KMS-11 (cell line): ENCODE results near the gene PPARG.

ENCODE experiments used
- H2AFZ ChIP-seq: fragments of 200-600 bp; sonication (generic); 2 replicates; pipeline ENCODE4 v1.6.1; 2016; ENCODE audit warnings: antibody characterized with exemption, mixed run types, low read depth
- H3K27ac ChIP-seq: fragments of 200-600 bp; sonication (generic); 2 replicates; pipeline ENCODE4 v1.6.1; 2016; ENCODE audit warnings: mild to moderate bottlenecking, mixed run types
- H3K27me3 ChIP-seq: fragments of 200-600 bp; sonication (generic); 2 replicates; pipeline ENCODE4 v1.6.1; 2017; ENCODE audit warnings: mild to moderate bottlenecking, low read depth, mixed run types, moderate library complexity; ENCODE audit not compliant: insufficient read depth
- H3K36me3 ChIP-seq: fragments of 200-600 bp; sonication (generic); 2 replicates; pipeline ENCODE4 v1.6.1; 2017; ENCODE audit warnings: mild to moderate bottlenecking, mixed run types; ENCODE audit not compliant: insufficient read depth
- H3K4me1 ChIP-seq: fragments of 200-600 bp; sonication (generic); 2 replicates; pipeline ENCODE4 v1.6.1; 2016; ENCODE audit warnings: mild to moderate bottlenecking, low read depth, mixed run types; ENCODE audit not compliant: poor library complexity, severe bottlenecking
- H3K4me2 ChIP-seq: fragments of 200-600 bp; sonication (generic); 2 replicates; pipeline ENCODE4 v1.7.0; 2016; ENCODE audit warnings: mild to moderate bottlenecking, mixed run types
- H3K4me3 ChIP-seq: fragments of 200-600 bp; sonication (generic); IDR thresholded peaks from 2 replicates; pipeline ENCODE4 v1.6.1; 2017; ENCODE audit warnings: low read depth, low read length, mixed read lengths; ENCODE audit not compliant: insufficient read depth
- H3K79me2 ChIP-seq: fragments of 200-600 bp; sonication (generic); 2 replicates; pipeline ENCODE4 v1.6.1; 2016; ENCODE audit warnings: low read depth, mixed run types; ENCODE audit not compliant: insufficient read depth
- H3K9ac ChIP-seq: fragments of 200-600 bp; sonication (generic); 2 replicates; pipeline ENCODE4 v1.6.1; 2016; ENCODE audit warnings: mild to moderate bottlenecking, mixed run types
- H4K20me1 ChIP-seq: fragments of 200-600 bp; sonication (generic); 2 replicates; pipeline ENCODE4 v1.6.1; 2016; ENCODE audit warnings: mild to moderate bottlenecking, mixed run types; ENCODE audit not compliant: insufficient read depth
- TF ChIP-seq, protein P1 (sequence below): fragments of 200-600 bp; sonication (generic); conservative IDR thresholded peaks from 2 replicates; pipeline ENCODE4 v1.6.1; 2017; ENCODE audit warnings: low read depth, mild to moderate bottlenecking, antibody characterized with exemption, low read length, moderate library complexity, mixed read lengths

The PPARG gene

DNA sequence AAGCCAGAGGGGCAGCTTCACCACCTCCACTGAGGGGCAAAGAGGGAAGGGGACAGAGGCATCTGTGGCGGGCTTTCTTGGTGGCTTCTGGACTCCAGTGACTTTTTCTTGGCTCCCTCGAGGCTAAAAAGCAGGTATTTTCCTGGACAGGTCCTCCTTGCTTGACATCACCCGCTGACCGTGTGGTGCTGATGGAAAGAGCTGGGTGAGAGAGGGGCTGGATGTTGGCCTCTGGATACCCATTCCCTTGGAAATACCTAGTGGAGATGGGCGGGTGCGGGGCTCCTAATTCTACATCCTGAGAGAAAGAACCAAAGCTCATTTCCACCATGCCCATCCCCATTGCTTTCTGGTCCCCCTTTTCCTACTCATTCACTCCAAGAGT lies 148.3 kb downstream of the PPARG start:
- Histone ChIP-seq H3K79me2 (no peaks in the 10 kb centered on the region), H3K4me2 (no peak overlapping the region), H3K36me3 (no peaks in the 10 kb centered on the region), H2AFZ (no peak overlapping the region), H3K27ac (no peak overlapping the region), H4K20me1 (no peaks in the 10 kb centered on the region), H3K4me3 (no peak overlapping the region), H3K9ac (no peak overlapping the region), H3K27me3 (no peaks in the 10 kb centered on the region), H3K4me1 (no peaks in the 10 kb centered on the region)
- TF ChIP-seq, protein P1, sequence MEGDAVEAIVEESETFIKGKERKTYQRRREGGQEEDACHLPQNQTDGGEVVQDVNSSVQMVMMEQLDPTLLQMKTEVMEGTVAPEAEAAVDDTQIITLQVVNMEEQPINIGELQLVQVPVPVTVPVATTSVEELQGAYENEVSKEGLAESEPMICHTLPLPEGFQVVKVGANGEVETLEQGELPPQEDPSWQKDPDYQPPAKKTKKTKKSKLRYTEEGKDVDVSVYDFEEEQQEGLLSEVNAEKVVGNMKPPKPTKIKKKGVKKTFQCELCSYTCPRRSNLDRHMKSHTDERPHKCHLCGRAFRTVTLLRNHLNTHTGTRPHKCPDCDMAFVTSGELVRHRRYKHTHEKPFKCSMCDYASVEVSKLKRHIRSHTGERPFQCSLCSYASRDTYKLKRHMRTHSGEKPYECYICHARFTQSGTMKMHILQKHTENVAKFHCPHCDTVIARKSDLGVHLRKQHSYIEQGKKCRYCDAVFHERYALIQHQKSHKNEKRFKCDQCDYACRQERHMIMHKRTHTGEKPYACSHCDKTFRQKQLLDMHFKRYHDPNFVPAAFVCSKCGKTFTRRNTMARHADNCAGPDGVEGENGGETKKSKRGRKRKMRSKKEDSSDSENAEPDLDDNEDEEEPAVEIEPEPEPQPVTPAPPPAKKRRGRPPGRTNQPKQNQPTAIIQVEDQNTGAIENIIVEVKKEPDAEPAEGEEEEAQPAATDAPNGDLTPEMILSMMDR, result no peak

DNA sequence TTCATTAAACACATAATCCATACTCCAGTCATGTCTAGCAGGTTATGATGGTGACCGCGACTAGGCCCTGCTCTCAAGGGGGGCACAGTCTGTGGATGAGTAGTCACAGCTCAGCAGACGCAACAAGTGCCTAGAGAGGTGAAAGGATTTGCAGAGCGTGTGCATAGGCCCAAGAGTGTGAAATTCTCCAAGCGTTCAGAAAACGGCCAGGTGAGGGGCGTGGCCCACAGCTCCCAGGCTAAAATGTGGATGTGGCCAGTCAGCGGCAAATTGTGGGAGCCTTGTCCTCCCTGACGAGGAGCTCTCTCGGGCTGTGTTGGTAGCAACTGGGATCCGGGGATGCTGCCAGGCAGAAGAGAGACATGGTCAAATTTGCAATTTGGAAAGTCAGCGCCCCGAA lies 149.0 kb downstream of the PPARG start:
- Histone ChIP-seq H3K27ac (no peak overlapping the region), H2AFZ (no peak overlapping the region), H3K4me1 (no peaks in the 10 kb centered on the region), H3K36me3 (no peaks in the 10 kb centered on the region), H3K9ac (no peak overlapping the region), H3K4me3 (no peak overlapping the region), H3K27me3 (no peaks in the 10 kb centered on the region), H4K20me1 (no peaks in the 10 kb centered on the region), H3K79me2 (no peaks in the 10 kb centered on the region), H3K4me2 (no peak overlapping the region)
- TF ChIP-seq, protein P1, result no peak

GRCh38 chr3:12438318-12438717 lies 149.4 kb downstream of the PPARG start:
- H3K27ac ChIP-seq, result no peak overlapping the region
- H3K4me1 ChIP-seq, result no peaks in the 10 kb centered on the region
- H4K20me1 ChIP-seq, result no peaks in the 10 kb centered on the region
- no peaks in the 10 kb centered on the region for H3K27me3 ChIP-seq
- no peak overlapping the region for H2AFZ ChIP-seq
- TF ChIP-seq, protein P1, result no peak
- no peak overlapping the region for H3K4me3 ChIP-seq
- H3K4me2 ChIP-seq, result no peak overlapping the region
- H3K9ac ChIP-seq, result no peak overlapping the region
- no peaks in the 10 kb centered on the region for H3K36me3 ChIP-seq
- H3K79me2 ChIP-seq, result no peaks in the 10 kb centered on the region

DNA sequence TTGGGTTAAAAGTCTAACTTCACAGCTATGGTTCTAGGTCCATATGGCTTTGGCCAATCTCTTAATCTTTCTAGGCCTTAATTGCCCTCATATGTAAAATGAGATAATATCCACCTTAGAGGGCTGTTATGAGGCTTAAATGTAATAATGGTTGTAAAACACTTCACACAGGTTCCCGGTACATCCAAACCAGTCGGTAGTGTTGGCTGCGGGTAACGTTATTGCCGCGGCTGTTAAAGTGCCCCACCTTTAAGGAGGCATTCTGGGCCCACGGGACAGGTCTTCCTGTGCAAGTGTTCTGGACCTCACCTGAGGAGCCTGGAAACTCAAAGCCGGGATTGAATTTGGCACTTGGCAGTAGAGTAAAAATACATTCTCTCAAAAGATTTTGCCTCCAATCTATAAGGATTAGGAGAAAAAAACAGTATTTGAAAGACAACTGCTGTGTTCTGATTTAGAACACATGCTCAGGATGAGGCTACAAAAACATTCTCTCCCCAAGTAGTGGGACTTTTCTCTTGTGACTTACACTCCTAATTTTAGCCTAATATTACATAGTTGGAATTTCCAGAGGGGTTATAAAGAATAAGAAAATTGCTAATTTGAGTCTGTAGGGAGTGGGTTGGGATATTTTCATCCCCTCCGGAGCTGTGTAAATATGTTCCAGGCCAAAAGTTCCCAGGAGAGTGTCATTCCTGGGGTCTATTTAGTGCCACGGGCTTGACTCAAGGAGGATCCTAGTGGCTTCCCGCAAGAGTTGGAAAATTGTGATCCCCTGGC lies 150.5 kb downstream of the PPARG start:
- Histone ChIP-seq H3K9ac (no peak overlapping the region), H3K4me2 (no peak overlapping the region), H4K20me1 (no peaks in the 10 kb centered on the region), H3K27me3 (no peaks in the 10 kb centered on the region), H3K79me2 (no peaks in the 10 kb centered on the region), H2AFZ (no peak overlapping the region), H3K36me3 (no peaks in the 10 kb centered on the region), H3K27ac (no peak overlapping the region), H3K4me3 (no peak overlapping the region), H3K4me1 (no peaks in the 10 kb centered on the region)
- TF ChIP-seq, protein P1, result no peak
